ENCODE data around the gene ATE1. TPM values are rescaled to one million over a fixed set of nuclear protein-coding genes. Genes with fewer than 3 reads are reported as not detected.

ATE1 gene
- total and polyA plus RNA-seq, 2 experiments from 2014 or later, result 17.4 to 24.5 TPM

GRCh38 chr10:121846555-121846954 is 81.3 kb downstream of the ATE1 start:
- H3K4me1 Mint-ChIP-seq, result peaks cover 13% of the 10 kb centered on the region; the same call in 2 of the 3 replicates

GRCh38 chr10:121845044-121845784 is 82.6 kb downstream of the ATE1 start:
- H3K79me2 ChIP-seq (replicated peaks; ENCODE audit: insufficient read depth), result no peaks in the 10 kb centered on the region
- H3F3A ChIP-seq (replicated peaks; ENCODE audit: low read depth), result no peaks in the 10 kb centered on the region
- peaks cover 9% of the 10 kb centered on the region; the same call in 1 of the 2 replicates for H3K4me1 ChIP-seq (ENCODE audit: insufficient read depth)
- H2AFZ ChIP-seq, result no peak overlapping the region
- ATAC-seq, result no peak
- no peak overlapping the region for H3K4me2 ChIP-seq
- H3K27me3 ChIP-seq (ENCODE audit: insufficient read depth), result no peaks in the 10 kb centered on the region
- Mint-ChIP-seq H3K4me1 (peaks cover 13% of the 10 kb centered on the region; the same call in 2 of the 3 replicates), H3K27me3 (ENCODE audit: insufficient read depth, low read depth, poor library complexity) (peaks cover 4% of the 10 kb centered on the region), H3K9me3 (no peaks in the 10 kb centered on the region), H3K36me3 (ENCODE audit: low read depth) (peaks cover 35% of the 10 kb centered on the region), H3K27ac (no peak overlapping the region), H3K4me3 (no peak overlapping the region)
- H4K20me1 ChIP-seq (replicated peaks; ENCODE audit: insufficient read depth), result no peaks in the 10 kb centered on the region
- DNase-seq (ENCODE audit: low spot score), result no peak
- no peak overlapping the region for H3K27ac ChIP-seq (ENCODE audit: low read depth)
- H3K4me3 ChIP-seq, result no peak overlapping the region
- H3K36me3 ChIP-seq (ENCODE audit: insufficient read depth), result peaks cover 6% of the 10 kb centered on the region
- H3K9me2 ChIP-seq (ENCODE audit: insufficient read depth), result no peaks in the 10 kb centered on the region
- TF ChIP-seq ZNF462 (CRISPR knock-in tag; IDR thresholded peaks at IDR 0.05) (no peak), REST (IDR thresholded peaks at IDR 0.05; ENCODE audit: unreplicated experiment) (no peak), EZH2 (IDR thresholded peaks at IDR 0.05; ENCODE audit: low read depth, unreplicated experiment) (no peak), ZNF331 (CRISPR knock-in tag; IDR thresholded peaks at IDR 0.05; ENCODE audit: low read depth) (no peak), ETS1 (IDR thresholded peaks at IDR 0.05) (no peak), STAT1 (IDR thresholded peaks at IDR 0.05; ENCODE audit: unreplicated experiment) (no peak), JUNB (IDR thresholded peaks at IDR 0.05; ENCODE audit: unreplicated experiment) (no peak)

More at GRCh38 chr10:121846555-121846954, 81.3 kb downstream of the ATE1 start:
- Histone ChIP-seq H3K4me1 (ENCODE audit: insufficient read depth) (peaks cover 9% of the 10 kb centered on the region; the same call in 1 of the 2 replicates), H3K79me2 (replicated peaks; ENCODE audit: insufficient read depth) (no peaks in the 10 kb centered on the region), H2AFZ (no peak overlapping the region), H4K20me1 (replicated peaks; ENCODE audit: insufficient read depth) (no peaks in the 10 kb centered on the region), H3K27me3 (ENCODE audit: insufficient read depth) (no peaks in the 10 kb centered on the region), H3K27ac (ENCODE audit: low read depth) (no peak overlapping the region), H3K4me2 (no peak overlapping the region), H3F3A (replicated peaks; ENCODE audit: low read depth) (no peaks in the 10 kb centered on the region), H3K9me2 (ENCODE audit: insufficient read depth) (no peaks in the 10 kb centered on the region), H3K4me3 (no peak overlapping the region), H3K36me3 (ENCODE audit: insufficient read depth) (peaks cover 6% of the 10 kb centered on the region)
- DNase-seq (ENCODE audit: low spot score) (no peak), ATAC-seq (no peak)
- peaks cover 35% of the 10 kb centered on the region for H3K36me3 Mint-ChIP-seq (ENCODE audit: low read depth)
- TF ChIP-seq POLR2AphosphoS5 (IDR thresholded peaks at IDR 0.05; ENCODE audit: low read depth) (no peak), JUNB (IDR thresholded peaks at IDR 0.05; ENCODE audit: unreplicated experiment) (no peak), EZH2 (IDR thresholded peaks at IDR 0.05; ENCODE audit: low read depth, unreplicated experiment) (no peak)
- H3K4me3 Mint-ChIP-seq, result no peak overlapping the region
- no peak overlapping the region for H3K27ac Mint-ChIP-seq
- no peaks in the 10 kb centered on the region for H3K9me3 Mint-ChIP-seq
- H3K27me3 Mint-ChIP-seq (ENCODE audit: insufficient read depth, low read depth, poor library complexity), result peaks cover 4% of the 10 kb centered on the region

Measured in GM23338 (cell line).